PFSK-1 (cell line): ENCODE results near the gene PGA5.

Source experiments
- POLR2AphosphoS5 ChIP-seq: IDR thresholded peaks from 2 replicates; pipeline ENCODE4 v1.6.1; 2012; ENCODE audit warnings: low read depth, mild to moderate bottlenecking, control low read depth, low read length, moderate library complexity
- REST ChIP-seq, 2 experiments: IDR thresholded peaks; 2 replicates each; pipeline versions ENCODE4 v1.6.1 to v1.8.0; 2011 to 2012; ENCODE audit warnings: low read depth in 2 of 2, low read length in 2 of 2, control low read depth in 1 of 2, inconsistent platforms in 1 of 2, mild to moderate bottlenecking in 1 of 2, moderate library complexity in 1 of 2; ENCODE audit not compliant: insufficient read depth in 1 of 2

GRCh38 chr11:61278001-61278470, 37.1 kb downstream of the PGA5 start:
- TF ChIP-seq POLR2AphosphoS5 (no peak), REST (IDR thresholded peaks at IDR 0.05; ENCODE audit: insufficient read depth in 1 of 2, low read depth in 2 of 2, low read length in 2 of 2) (no peak)
